NCI-H146 (cell line): ENCODE measurements around the gene SLC5A4.
A peak's percentile ranks its signal among the peaks of the same experiment; 100 is the strongest.

Experiments used
- DNase-seq: peaks from one replicate; lab custom pipeline; 2025; lab: John Stamatoyannopoulos, UW

Gene SLC5A4

DNA sequence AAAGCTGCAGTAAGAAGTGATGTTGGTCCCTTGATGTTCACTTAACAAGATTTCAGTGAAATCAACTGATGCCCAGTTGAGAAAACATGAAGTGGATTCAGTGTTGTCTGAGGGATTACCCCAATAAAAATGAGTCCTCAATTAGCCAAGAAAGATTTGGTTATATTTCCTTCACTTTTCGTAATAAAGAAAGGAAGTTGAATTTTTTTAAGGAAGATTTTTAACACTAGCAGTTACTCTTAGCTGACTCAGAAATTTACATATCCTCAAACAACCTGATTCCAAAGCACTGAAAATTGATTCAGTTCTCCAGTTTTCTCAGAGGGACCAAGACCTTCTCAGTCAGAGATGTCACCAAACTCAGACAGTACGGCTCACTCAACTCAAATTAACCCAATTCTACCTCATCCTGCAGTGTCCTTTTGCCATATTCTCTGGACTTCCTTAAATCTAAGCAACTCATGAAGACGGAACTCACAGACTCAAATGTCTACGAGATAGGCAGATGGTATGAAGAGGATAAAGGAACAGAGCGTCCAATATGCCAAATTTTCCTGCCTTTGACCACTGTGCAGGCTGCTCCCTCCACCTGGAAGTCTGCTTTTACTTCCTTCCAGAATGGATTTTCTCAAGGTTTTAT, 22.8 kb downstream of the SLC5A4 start:
- DNase-seq = no peak

- peak; percentile 56 for DNase-seq
Observed at GRCh38 chr22:32226326-32227104, 28.6 kb downstream of the SLC5A4 start.

GRCh38 chr22:32222991-32223390, 32.2 kb downstream of the SLC5A4 start:
- no peak for DNase-seq

- DNase-seq = no peak
Observed at GRCh38 chr22:32219026-32219425, 36.1 kb downstream of the SLC5A4 start.

- no peak for DNase-seq
Observed at GRCh38 chr22:32218470-32218869, 36.7 kb downstream of the SLC5A4 start.

DNA sequence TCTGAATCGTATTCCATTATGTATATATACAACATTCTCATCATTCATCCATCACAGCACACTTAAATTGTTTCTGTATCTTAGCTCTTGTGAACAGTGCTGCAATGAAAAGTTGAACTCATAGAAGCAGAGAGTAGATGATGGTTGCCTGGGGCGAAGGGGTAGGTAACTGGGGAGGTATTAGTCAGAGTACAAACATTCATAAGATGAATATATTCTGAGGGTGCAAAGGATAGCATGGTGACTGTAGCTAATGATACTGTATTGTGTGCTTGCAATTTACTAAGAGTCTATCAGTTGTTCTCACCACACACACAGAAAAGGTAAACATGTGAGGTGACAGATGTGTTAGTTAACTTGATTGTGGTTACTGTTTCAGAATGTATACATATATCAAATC, 37.7 kb downstream of the SLC5A4 start:
- DNase-seq = no peak

DNA sequence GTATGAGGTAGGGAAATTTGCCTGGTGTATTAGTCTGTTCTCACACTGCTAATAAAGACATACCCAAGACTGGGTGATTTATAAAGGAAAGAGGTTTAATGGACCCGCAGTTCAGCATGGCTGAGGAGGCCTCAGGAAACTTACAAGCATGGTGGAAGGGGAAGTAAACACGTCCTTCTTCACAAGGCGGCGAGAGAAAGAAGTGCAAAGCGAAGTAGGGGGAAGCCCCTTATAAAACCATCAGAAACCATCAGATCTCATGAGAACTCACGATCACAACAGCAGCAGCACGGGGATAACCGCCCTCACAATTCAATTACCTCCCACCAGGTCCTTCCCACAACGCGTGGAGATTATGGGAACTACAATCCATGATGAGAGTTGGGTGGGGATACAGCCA, 38.2 kb downstream of the SLC5A4 start:
- DNase-seq = no peak

GRCh38 chr22:32211011-32211410, 44.1 kb downstream of the SLC5A4 start:
- no peak for DNase-seq

DNA sequence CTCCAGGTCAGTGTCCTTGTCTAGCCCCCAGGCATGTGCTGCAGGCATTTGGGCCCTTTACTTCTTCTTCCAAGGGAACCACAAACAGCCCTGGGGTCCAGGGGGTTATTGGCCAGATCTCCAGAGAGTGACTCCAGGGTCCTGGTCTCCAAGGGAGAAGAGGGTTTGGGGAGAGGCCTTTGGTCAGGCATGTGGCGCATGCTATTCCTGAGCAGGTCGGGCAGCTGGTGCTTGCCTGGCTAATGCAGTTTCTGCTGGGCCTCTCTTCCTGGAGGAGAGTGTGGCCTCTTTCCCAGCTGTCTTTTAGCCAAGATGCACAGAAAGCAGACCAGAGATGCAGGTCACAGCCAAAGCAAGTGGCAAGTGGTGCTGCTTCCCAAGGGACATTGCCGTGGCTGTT, 46.5 kb downstream of the SLC5A4 start:
- no peak for DNase-seq

DNA sequence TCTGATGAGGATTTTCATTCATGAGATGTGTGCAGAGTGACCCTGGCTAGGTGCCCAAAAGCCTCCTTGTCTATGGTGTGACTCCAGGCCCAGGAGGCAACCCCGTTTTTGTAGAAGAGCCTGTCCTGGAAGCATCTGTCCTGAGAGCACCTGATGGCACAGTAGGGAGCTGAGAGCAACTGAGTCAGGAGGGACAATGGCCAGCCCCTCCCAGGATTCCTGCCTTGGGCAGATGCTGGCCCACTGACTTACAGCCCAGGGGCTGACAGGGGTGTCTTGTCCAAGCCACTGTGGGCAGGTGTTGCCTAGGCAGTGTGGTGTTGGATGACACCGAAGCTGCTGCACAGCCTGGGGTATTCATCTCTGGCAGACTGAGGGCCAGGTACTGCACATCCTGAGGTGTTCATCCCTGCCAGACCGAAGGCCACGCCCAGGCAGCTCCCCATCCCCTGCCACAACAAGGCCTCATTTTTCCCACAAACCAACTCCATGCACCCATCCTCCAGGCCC, 47.1 kb downstream of the SLC5A4 start:
- no peak for DNase-seq

DNA sequence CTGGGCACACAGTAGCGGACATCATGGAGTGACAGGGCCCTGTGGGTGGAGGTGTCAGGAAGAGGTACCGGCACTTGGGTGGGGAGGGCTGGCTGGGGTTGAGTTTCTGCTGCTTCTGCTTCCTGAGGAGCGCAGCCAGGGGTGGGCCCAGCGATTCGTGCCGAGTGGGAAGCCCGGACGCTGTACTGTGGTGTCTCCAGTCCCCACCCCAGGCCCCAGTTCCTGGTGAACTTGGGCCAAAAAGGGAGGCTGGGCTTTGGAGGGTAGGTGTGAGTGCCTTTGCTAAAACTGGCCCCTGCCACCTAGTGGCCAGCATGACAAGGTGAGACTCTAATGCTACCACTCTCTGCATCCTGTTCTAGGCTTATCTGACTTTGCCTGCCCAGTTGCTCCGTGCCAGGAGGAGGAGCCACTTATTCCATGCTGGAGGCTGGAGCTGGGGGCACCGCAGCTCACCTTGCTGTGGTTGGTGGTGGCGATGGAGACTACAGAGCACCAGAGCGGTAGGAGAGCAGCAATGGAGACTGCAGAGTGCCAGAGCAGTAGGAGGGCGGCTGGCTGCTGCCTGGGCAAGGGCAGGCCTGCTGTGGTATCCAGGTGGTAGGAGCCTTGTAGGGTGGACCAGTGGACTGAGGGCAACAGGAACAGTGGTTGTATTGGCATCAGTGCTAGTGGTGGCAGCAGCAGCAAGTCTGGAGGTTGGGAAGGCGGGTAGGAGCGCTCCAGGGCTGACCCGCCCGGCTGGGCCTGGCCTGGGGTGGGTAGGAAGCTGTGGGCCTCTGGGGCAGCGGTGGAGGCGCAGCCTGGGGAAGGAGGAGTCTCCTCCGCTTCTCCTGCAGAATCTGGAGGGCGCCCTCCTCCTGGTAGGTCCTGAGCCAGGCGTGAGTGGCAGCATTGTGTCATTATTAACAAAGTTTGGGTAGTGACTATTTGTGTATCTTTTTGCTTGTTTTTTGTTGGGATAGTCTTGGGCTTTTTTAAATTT, 48.1 kb downstream of the SLC5A4 start:
- DNase-seq = peak; percentile 65

- peak; percentile 50 for DNase-seq
Observed at GRCh38 chr22:32205974-32206773, 49.0 kb downstream of the SLC5A4 start.

- DNase-seq = peak; percentile 86
Observed at GRCh38 chr22:32204856-32205722, 50.1 kb downstream of the SLC5A4 start, which contains the start of gene RFPL2. TSS of gene RFPL2 (minus strand) at chr22:32205073. CDS start at chr22:32202451, 2,622 bp downstream.

- DNase-seq = peak; percentile 64
Observed at GRCh38 chr22:32204040-32204855, 50.9 kb downstream of the SLC5A4 start.

DNA sequence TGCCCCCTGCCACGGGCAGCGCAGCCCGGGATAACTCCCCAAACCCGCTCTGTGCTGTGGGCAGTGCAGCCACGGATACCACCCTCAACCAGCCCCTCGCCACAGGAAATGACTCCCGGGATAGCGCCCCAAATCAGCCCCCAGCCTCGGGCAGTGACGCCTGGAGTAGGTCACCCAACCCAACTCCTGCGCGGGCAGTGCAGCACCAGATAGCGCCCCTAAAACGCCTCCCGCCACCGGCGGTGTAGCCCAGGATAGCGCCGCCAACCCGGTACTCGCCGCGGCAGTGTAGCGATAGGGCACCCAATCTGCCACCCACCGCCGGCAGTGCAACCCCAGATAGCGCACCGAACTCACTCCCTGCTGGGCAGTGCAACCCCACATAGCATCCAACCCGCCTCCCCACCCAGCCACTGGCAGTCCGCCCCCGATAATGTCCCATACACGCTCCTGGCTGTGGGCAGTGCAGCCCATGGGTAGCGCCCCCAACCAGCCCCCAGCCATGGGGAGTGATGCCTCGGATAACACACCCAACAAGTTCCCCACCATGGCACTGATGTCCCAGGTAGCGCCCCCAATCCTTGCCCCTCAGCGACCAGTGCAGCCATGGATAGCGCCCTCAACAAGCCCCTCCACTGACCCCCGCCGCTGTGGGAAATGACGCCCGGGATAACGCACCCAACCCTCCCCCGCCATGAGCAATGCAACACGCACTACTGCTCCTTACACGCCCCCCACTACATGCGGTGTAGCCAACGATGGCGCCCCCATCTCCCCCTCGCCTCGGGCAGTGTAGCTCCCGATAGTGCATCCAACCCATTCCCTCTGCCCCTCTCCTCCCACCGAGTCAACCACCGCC, 51.7 kb downstream of the SLC5A4 start:
- DNase-seq = no peak

DNA sequence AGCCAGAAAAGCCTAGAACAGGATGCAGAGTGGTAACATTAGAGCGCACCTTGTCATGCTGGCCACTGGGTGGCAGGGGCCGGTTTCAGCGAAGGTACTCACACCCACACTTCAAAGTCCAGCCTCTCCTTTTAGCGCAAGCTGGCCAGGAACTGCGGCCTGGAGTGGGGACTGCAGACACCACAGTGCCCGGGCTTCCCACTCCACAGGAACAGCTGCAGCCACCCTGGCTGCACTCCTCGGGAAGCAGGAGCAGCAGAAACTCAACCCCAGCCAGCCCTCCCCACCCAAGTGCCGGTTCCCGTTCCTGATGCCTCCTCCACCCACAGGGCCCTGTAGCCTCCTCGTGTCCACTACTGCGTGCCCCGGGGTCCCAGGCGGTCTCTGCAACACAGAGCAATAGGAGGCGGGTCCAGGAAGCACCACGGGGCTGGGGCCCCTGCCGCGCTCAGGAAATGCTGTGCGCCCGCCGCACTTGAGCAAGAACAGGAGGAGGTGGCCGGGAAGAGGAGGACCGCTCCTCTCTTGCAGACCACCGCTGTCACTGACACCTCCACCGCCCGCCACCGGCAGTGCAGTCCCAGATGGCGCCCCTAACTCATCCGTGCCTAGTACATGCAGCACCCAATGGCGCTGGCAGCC, 52.5 kb downstream of the SLC5A4 start:
- DNase-seq = peak; percentile 84

GRCh38 chr22:32202161-32202538, 53.0 kb downstream of the SLC5A4 start:
- DNase-seq = no peak

GRCh38 chr22:32200752-32201151, 54.4 kb downstream of the SLC5A4 start:
- no peak for DNase-seq
